Measurements from ENCODE around the gene UNC5A. TPM values are rescaled to one million over a fixed set of nuclear protein-coding genes. Genes with fewer than 3 reads are reported as not detected.

The UNC5A gene
- total RNA-seq, 1 donor from 2014 or later = 1.7 TPM

- H3K4me1 Mint-ChIP-seq (ENCODE audit: unreplicated experiment) = no peaks in the 10 kb centered on the region
- no peaks in the 10 kb centered on the region for H3K27me3 Mint-ChIP-seq
- no peak for TF ChIP-seq CTCF (conservative IDR thresholded peaks at IDR 0.05)
- no peak overlapping the region for H3K4me3 Mint-ChIP-seq
- no peaks in the 10 kb centered on the region for H3K9me3 Mint-ChIP-seq
- no peak for DNase-seq (ENCODE audit: extremely low spot score, unreplicated experiment)
- no peak overlapping the region for H3K27ac Mint-ChIP-seq
- H3K36me3 Mint-ChIP-seq = peaks cover 22% of the 10 kb centered on the region
Observed at GRCh38 chr5:176929654-176930053, 119.3 kb downstream of the UNC5A start.

Other genes starting within 250 kb of the UNC5A start
- 3.3 and 6.0 TPM in 2 replicates for gene GPRIN1, start 200.4 kb upstream of the UNC5A start, total RNA-seq (ENCODE audit: low replicate concordance)
- 0.97 TPM in 1 of 2 replicates, not detected in the other for gene SNCB, start 180.0 kb upstream of the UNC5A start, total RNA-seq (ENCODE audit: low replicate concordance)
- not detected in 2 replicates for gene EIF4E1B, start 179.9 kb upstream of the UNC5A start, total RNA-seq (ENCODE audit: low replicate concordance)
- gene TSPAN17, start 163.1 kb upstream of the UNC5A start, total RNA-seq (ENCODE audit: low replicate concordance) = 36.9 and 45.9 TPM in 2 replicates
- 0.77 TPM in 1 of 2 replicates, not detected in the other for gene HK3, start 88.8 kb downstream of the UNC5A start, total RNA-seq (ENCODE audit: low replicate concordance)
- 30.7 and 39.1 TPM in 2 replicates for gene UIMC1, start 196.2 kb downstream of the UNC5A start, total RNA-seq (ENCODE audit: low replicate concordance)
- 20.2 and 31.0 TPM in 2 replicates for gene ZNF346, start 212.1 kb downstream of the UNC5A start, total RNA-seq (ENCODE audit: low replicate concordance)